ENCODE measurements around the gene CGB8. TPM values are rescaled to one million over a fixed set of nuclear protein-coding genes. Genes with fewer than 3 reads are reported as not detected.

Gene CGB8
- total and polyA plus RNA-seq, 2 of the 4 experiments (the other 2 are of a cell fraction): 0.48 TPM; not detected in 1

- peak overlapping the region; percentile 91 for H3K4ac ChIP-seq (ENCODE audit: low read depth, low read length)
- ChIA-PET POLR2A (ENCODE audit: unreplicated experiment) (no interaction called here), CTCF (no interaction called here)
- peak overlapping the region; percentile 84 for H2AK9ac ChIP-seq (replicated peaks; ENCODE audit: low read depth, low read length, poor library complexity)
- H3K79me1 ChIP-seq (ENCODE audit: low read depth in 1 of 2, low read length in 2 of 2): peaks cover 11 to 37% of the 10 kb centered on the region in 2 experiments
- 1% methylated on average over 14 of the region's 14 CpGs; no CpG with 5 or more reads in 1 of the 2 experiments for WGBS, 2 experiments (ENCODE audit: extremely low coverage in 2 of 2, insufficient read length in 1 of 2)
- intact Hi-C loops (cut with micrococcal nuclease): no loop called here
- peaks cover 6% of the 10 kb centered on the region for H3K4me1 ChIP-seq (ENCODE audit: control insufficient read depth, insufficient read depth, low read length)
- H3K9me3 ChIP-seq (ENCODE audit: control insufficient read depth, insufficient read depth, low read length): no peaks in the 10 kb centered on the region
- peak overlapping the region; percentile 84; the same call in 1 of the 2 replicates for H4K91ac ChIP-seq (ENCODE audit: insufficient read depth, low read depth, low read length)
- ATAC-seq (ENCODE audit: low read depth) (no peak), DNase-seq (no peak)
- no peak overlapping the region for H2BK120ac ChIP-seq (ENCODE audit: low read depth, low read length)
- in situ Hi-C loops (cut with MboI; ENCODE audit: low sequenced_read_pairs): no loop called here
- H3K23ac ChIP-seq (ENCODE audit: low read depth, low read length): peak overlapping the region; percentile 74
- no peaks in the 10 kb centered on the region for H3K27me3 ChIP-seq (ENCODE audit: control insufficient read depth, insufficient read depth, low read length)
- peak overlapping the region; percentile 88 for H2AFZ ChIP-seq (replicated peaks; ENCODE audit: low read length, poor library complexity)
- TSS peak; percentile 41 for BruUV-seq (replicated peaks)
- peak overlapping the region; percentile 72 for H3K56ac ChIP-seq (ENCODE audit: extremely low read depth, insufficient read depth, low read length)
- dilution Hi-C loops (cut with HindIII; ENCODE audit: low sequenced_read_pairs, unreplicated experiment): no loop called here
- 0 out of 2 replicates have a peak overlapping the region, but pooled peaks have one; percentile 10 for H3K18ac ChIP-seq (ENCODE audit: low read depth, low read length)
- peak overlapping the region; percentile 19; the same call in 1 of the 2 replicates for H4K5ac ChIP-seq (ENCODE audit: low read depth, low read length)
- H3K27ac ChIP-seq (ENCODE audit: insufficient read depth, low read length): peak overlapping the region; percentile 89
- peaks cover 50% of the 10 kb centered on the region for H4K20me1 ChIP-seq (ENCODE audit: insufficient read depth, low read length)
- H2BK15ac ChIP-seq (ENCODE audit: low read depth, low read length): no peak overlapping the region
- peak overlapping the region; percentile 71 to 95; a peak in 3 of 4 replicates for H4K8ac ChIP-seq (ENCODE audit: low read depth in 2 of 2, low read length in 2 of 2)
- 0 out of 2 replicates have a peak, but pooled peaks cover 2% of the 10 kb centered on the region for H3K9me1 ChIP-seq (ENCODE audit: insufficient read depth, low read length)
- peaks cover 26% of the 10 kb centered on the region for H3K36me3 ChIP-seq (ENCODE audit: control insufficient read depth, insufficient read depth, low read length)
- TF ChIP-seq RFX5 (IDR thresholded peaks at IDR 0.05; ENCODE audit: low read depth, low read length) (no peak), RAD21 (IDR thresholded peaks at IDR 0.05; ENCODE audit: low read length) (no peak), POLR2A (IDR thresholded peaks at IDR 0.05; ENCODE audit: low read depth, low read length) (no peak), RCOR1 (IDR thresholded peaks at IDR 0.05; ENCODE audit: insufficient replicate concordance, low read length) (no peak), SMC3 (IDR thresholded peaks at IDR 0.05; ENCODE audit: low read depth, low read length) (no peak), CEBPB (IDR thresholded peaks at IDR 0.05; ENCODE audit: low read depth, low read length) (no peak), MAFK (IDR thresholded peaks at IDR 0.05; ENCODE audit: low read depth, low read length) (no peak), MXI1 (IDR thresholded peaks at IDR 0.05; ENCODE audit: borderline replicate concordance, low read depth, low read length) (no peak), CHD1 (IDR thresholded peaks at IDR 0.05; ENCODE audit: low read depth, low read length) (no peak), CTCF (conservative IDR thresholded peaks at IDR 0.05; ENCODE audit: low read depth, low read length) (no peak), ELK1 (IDR thresholded peaks at IDR 0.05; ENCODE audit: borderline replicate concordance, low read depth, low read length) (no peak)
- H3K9ac ChIP-seq (ENCODE audit: low read depth, low read length): peak overlapping the region; percentile 86
- H3K14ac ChIP-seq (replicated peaks; ENCODE audit: low read depth, low read length): peak overlapping the region; percentile 89
- no peak overlapping the region for H2BK20ac ChIP-seq (ENCODE audit: low read depth, low read length)
- H2AK5ac ChIP-seq (ENCODE audit: low read depth, low read length): peak overlapping the region; percentile 57
- H3K4me3 ChIP-seq (ENCODE audit: insufficient read depth, low read depth, low read length): peak overlapping the region; percentile 69
- peak overlapping the region; percentile 42 for H2BK5ac ChIP-seq (ENCODE audit: low read depth, low read length, poor library complexity, severe bottlenecking)
- peak overlapping the region; percentile 86 for H3K4me2 ChIP-seq (ENCODE audit: low read depth, low read length)
These were observed 36.9 kb upstream of the CGB8 start for GRCh38 chr19:49085868-49086232.

All from IMR-90 (cell line).